Esophagus muscularis mucosa (tissue), 4 donors: Measurements from ENCODE around the gene ZNF35. TPM values are rescaled to one million over a fixed set of nuclear protein-coding genes. Genes with fewer than 3 reads are reported as not detected.

ENCODE experiments used
- DNase-seq: peaks from one replicate; pipeline ENCODE4 v3.0.0-alpha.2; 2017; ENCODE audit errors: extremely low spot score
- H3K27ac ChIP-seq, 4 donors: fragments of 200-600 bp; sonication (generic); replicated peaks in 1 of 4; 1 replicate in 3 of 4; 2 replicates in 1 of 4; pipeline ENCODE4 v1.5.1; 2016 to 2019; ENCODE audit warnings: mild to moderate bottlenecking in 1 of 4
- H3K27me3 ChIP-seq, 4 donors: fragments of 200-600 bp; sonication (generic); one replicate each; pipeline versions ENCODE4 v1.5.1 to v1.6.0; 2016 to 2019
- H3K36me3 ChIP-seq, 4 donors: fragments of 200-600 bp; sonication (generic); one replicate each; pipeline ENCODE4 v1.5.1; 2016 to 2019
- H3K4me1 ChIP-seq, 4 donors: fragments of 200-600 bp; sonication (generic); one replicate each; pipeline ENCODE4 v1.5.1; 2016 to 2019
- H3K4me3 ChIP-seq, 4 donors: fragments of 200-600 bp; sonication (generic); 1 replicate in 2 of 4; 2 replicates in 2 of 4; pipeline ENCODE4 v1.5.1; 2016 to 2019; ENCODE audit warnings: mild to moderate bottlenecking in 4 of 4, moderate library complexity in 1 of 4
- H3K9me3 ChIP-seq, 4 donors: fragments of 200-600 bp; sonication (generic); 1 replicate in 3 of 4; 2 replicates in 1 of 4; pipeline ENCODE4 v1.5.1; 2016 to 2019
- EP300 ChIP-seq: sonication (generic); formaldehyde crosslinking; IDR thresholded peaks from one replicate; pipeline ENCODE4 v1.6.1; 2017; ENCODE audit warnings: antibody characterized with exemption
- POLR2A ChIP-seq: fragments of 450-650 bp; IDR thresholded peaks from one replicate; pipeline ENCODE4 v1.6.1; 2017; ENCODE audit warnings: antibody characterized with exemption, moderate library complexity, mild to moderate bottlenecking, low read depth
- POLR2AphosphoS5 ChIP-seq, 2 donors: sonication (generic); formaldehyde crosslinking; IDR thresholded peaks; one replicate each; pipeline ENCODE4 v1.6.1; 2017; ENCODE audit warnings: antibody characterized with exemption in 2 of 2
- WGBS: methylation state at CpG from one replicate; pipeline ENCODE4 v1.1.5; 2018; 5-methylcytosine and 5-hydroxymethylcytosine counted together
- intact Hi-C: fragments of 100-400 bp; cut with DNase I; formaldehyde crosslinking; loops from one replicate; pipeline ENCODE4 v1.15.1; 2023
- total RNA-seq, 4 donors: library from RNA; depleted of rRNA; stranded (reverse); fragments of >200 nt; gene quantifications; one replicate each; pipeline versions ENCODE4 v1.1.0 to v1.2.1, GENCODE V29; 2016
- TF ChIP-seq, protein P1 (sequence below), 3 experiments: fragments of 200-600 bp in 2 of 3; fragments of 450-650 bp in 1 of 3; sonication (generic) in 2 of 3; IDR thresholded peaks; one replicate each; pipeline ENCODE4 v1.5.1; 2017 to 2019; ENCODE audit warnings: antibody characterized with exemption in 3 of 3, mild to moderate bottlenecking in 2 of 3, moderate library complexity in 1 of 3

The ZNF35 gene
- total RNA-seq, 4 donors from 2014 or later, result 11.1 to 21.2 (median 16.7) TPM

DNA sequence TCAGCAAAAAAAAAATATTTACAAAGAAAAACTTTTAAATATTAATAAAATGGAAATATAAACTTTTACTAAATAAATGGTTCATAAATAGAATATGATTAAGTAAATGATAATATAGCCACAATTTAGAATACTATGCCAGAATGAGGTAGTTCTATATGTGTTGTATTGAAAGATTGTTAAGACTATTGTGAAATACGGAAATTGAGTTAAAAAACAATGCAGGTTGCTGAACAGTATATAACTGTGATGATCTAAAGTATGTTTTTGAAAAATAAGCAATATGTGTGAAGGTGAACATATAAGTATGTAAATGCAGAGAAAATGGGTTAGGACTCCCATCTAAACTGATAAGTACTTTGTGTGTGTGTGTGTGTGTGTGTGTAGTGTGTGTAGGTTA, 1.2 kb downstream of the ZNF35 start:
- intact Hi-C loops, result loop anchor here (10.0 kb wide), 1 partner anchor 75 kb away; the partner anchor contains the start of gene ZNF501

DNA sequence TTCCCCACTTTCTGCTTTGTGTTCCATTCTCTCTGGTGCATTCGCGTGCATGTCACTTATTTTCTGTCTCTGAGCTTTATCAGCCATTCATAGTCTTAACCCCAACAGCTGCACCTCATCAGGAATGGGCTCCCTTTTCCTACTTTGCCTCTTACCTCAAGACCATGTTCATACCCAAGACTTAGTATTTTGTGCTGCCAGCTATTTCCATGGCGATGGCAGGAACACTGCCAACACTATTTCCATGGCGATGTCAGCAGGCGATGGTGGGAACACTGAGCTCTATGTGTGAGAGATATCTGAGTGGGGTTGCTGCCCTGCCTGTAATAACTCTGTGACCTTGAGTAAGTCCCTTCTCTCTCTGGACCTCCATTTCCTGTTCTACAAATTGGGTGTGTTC, 5.5 kb downstream of the ZNF35 start:
- no peak for TF ChIP-seq POLR2A
- TF ChIP-seq, protein P1, sequence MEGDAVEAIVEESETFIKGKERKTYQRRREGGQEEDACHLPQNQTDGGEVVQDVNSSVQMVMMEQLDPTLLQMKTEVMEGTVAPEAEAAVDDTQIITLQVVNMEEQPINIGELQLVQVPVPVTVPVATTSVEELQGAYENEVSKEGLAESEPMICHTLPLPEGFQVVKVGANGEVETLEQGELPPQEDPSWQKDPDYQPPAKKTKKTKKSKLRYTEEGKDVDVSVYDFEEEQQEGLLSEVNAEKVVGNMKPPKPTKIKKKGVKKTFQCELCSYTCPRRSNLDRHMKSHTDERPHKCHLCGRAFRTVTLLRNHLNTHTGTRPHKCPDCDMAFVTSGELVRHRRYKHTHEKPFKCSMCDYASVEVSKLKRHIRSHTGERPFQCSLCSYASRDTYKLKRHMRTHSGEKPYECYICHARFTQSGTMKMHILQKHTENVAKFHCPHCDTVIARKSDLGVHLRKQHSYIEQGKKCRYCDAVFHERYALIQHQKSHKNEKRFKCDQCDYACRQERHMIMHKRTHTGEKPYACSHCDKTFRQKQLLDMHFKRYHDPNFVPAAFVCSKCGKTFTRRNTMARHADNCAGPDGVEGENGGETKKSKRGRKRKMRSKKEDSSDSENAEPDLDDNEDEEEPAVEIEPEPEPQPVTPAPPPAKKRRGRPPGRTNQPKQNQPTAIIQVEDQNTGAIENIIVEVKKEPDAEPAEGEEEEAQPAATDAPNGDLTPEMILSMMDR (IDR thresholded peaks at IDR 0.05), result no peak
- TF ChIP-seq POLR2AphosphoS5 (IDR thresholded peaks at IDR 0.05), result no peak
- no peak for TF ChIP-seq EP300
- H3K27me3 ChIP-seq, result no peaks in the 10 kb centered on the region
- H3K4me1 ChIP-seq, result peaks cover 5 to 11% (median 8%) of the 10 kb centered on the region in 4 donors
- H3K4me3 ChIP-seq, result no peak overlapping the region
- peaks cover 45 to 85% (median 73%) of the 10 kb centered on the region in 4 donors for H3K36me3 ChIP-seq
- peaks cover 0 to 18% (median 9%) of the 10 kb centered on the region in 4 donors for H3K9me3 ChIP-seq
- 91% methylated on average over 5 of the region's 5 CpGs for WGBS
- no peak overlapping the region for H3K27ac ChIP-seq
- intact Hi-C loops, result no loop called here
- DNase-seq, result no peak

More for the DNA sequence above, 1.2 kb downstream of the ZNF35 start:
- 98% methylated on average over 1 of the region's 1 CpG for WGBS
- peaks cover 21 to 41% (median 38%) of the 10 kb centered on the region in 4 donors for H3K36me3 ChIP-seq
- no peak for DNase-seq
- no peak for TF ChIP-seq EP300
- TF ChIP-seq, protein P1 (IDR thresholded peaks at IDR 0.05), result no peak
- TF ChIP-seq POLR2A, result no peak
- no peak for TF ChIP-seq POLR2AphosphoS5 (IDR thresholded peaks at IDR 0.05)
- no peaks in the 10 kb centered on the region for H3K27me3 ChIP-seq
- H3K4me3 ChIP-seq, result peak overlapping the region in 1 of 4 donors; percentile 92
- H3K9me3 ChIP-seq, result no peaks in the 10 kb centered on the region
- no peak overlapping the region for H3K27ac ChIP-seq
- H3K4me1 ChIP-seq, result peaks cover 8 to 19% (median 13%) of the 10 kb centered on the region in 4 donors

DNA sequence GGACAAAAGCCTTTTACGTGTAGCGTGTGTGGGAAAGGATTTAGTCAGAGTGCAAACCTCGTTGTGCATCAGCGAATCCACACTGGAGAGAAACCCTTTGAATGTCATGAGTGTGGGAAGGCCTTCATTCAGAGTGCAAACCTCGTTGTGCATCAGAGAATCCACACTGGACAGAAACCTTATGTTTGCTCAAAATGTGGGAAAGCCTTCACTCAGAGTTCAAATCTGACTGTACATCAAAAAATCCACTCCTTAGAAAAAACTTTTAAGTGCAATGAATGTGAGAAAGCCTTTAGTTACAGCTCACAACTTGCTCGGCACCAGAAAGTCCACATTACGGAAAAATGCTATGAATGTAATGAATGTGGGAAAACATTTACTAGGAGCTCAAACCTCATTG, 10.5 kb downstream of the ZNF35 start:
- Histone ChIP-seq H3K4me1 (peaks cover 0 to 3% (median 0%) of the 10 kb centered on the region in 4 donors), H3K27me3 (no peaks in the 10 kb centered on the region), H3K36me3 (peaks cover 33 to 75% (median 64%) of the 10 kb centered on the region in 4 donors), H3K4me3 (no peak overlapping the region), H3K9me3 (peaks cover 0 to 29% (median 21%) of the 10 kb centered on the region in 4 donors), H3K27ac (no peak overlapping the region)
- TF ChIP-seq POLR2AphosphoS5 (IDR thresholded peaks at IDR 0.05) (no peak), POLR2A (no peak), EP300 (no peak)
- TF ChIP-seq, protein P1 (IDR thresholded peaks at IDR 0.05), result no peak
- WGBS, result 98% methylated on average over 7 of the region's 7 CpGs
- DNase-seq, result no peak
- intact Hi-C loops, result no loop called here

DNA sequence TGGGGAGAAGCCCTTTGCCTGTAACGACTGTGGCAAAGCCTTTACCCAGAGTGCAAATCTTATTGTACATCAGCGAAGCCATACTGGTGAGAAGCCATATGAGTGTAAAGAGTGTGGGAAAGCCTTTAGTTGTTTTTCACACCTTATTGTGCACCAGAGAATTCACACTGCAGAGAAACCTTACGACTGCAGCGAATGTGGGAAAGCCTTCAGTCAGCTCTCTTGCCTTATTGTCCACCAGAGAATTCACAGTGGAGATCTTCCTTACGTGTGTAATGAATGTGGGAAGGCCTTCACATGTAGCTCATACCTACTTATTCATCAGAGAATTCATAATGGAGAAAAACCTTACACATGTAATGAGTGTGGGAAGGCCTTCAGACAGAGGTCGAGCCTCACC, 10.9 kb downstream of the ZNF35 start:
- no peaks in the 10 kb centered on the region for H3K27me3 ChIP-seq

More for the DNA sequence above, 10.9 kb downstream of the ZNF35 start:
- Histone ChIP-seq H3K27ac (no peak overlapping the region), H3K36me3 (peaks cover 33 to 70% (median 61%) of the 10 kb centered on the region in 4 donors), H3K4me3 (no peak overlapping the region), H3K4me1 (peaks cover 0 to 3% (median 0%) of the 10 kb centered on the region in 4 donors), H3K9me3 (peaks cover 0 to 29% (median 21%) of the 10 kb centered on the region in 4 donors)
- no peak for DNase-seq
- intact Hi-C loops, result no loop called here
- 98% methylated on average over 6 of the region's 6 CpGs for WGBS
- TF ChIP-seq, protein P1 (IDR thresholded peaks at IDR 0.05), result no peak
- no peak for TF ChIP-seq POLR2AphosphoS5 (IDR thresholded peaks at IDR 0.05)
- TF ChIP-seq POLR2A, result no peak
- TF ChIP-seq EP300, result no peak
